Left lobe of liver (tissue), 2 donors: ENCODE data around the gene NELL2. TPM values are rescaled to one million over a fixed set of nuclear protein-coding genes. Genes with fewer than 3 reads are reported as not detected.

Source experiments
- ATAC-seq: fragments of 200-7000 bp; cut with Tn5 transposase; one replicate; pipeline ENCODE4 v1.9.1; 2020; ENCODE audit warnings: mild to moderate bottlenecking, moderate library complexity
- DNase-seq: peaks from one replicate; pipeline ENCODE4 v3.0.0-alpha.2; 2020; ENCODE audit warnings: low spot score
- total RNA-seq: library from RNA; stranded (reverse); gene quantifications from one replicate; pipeline ENCODE4 v1.2.1, GENCODE V29; 2021
- donor health status: DM: no; HTN: no; CAD: no; lungs with moderate emphysema.
- donor health status: DM: no; HTN: yes; CAD: no.

Gene NELL2
- total RNA-seq, 1 donor from 2014 or later = 0.78 TPM

GRCh38 chr12:44637875-44638274, 238.2 kb downstream of the NELL2 start:
- ATAC-seq = no peak

DNA sequence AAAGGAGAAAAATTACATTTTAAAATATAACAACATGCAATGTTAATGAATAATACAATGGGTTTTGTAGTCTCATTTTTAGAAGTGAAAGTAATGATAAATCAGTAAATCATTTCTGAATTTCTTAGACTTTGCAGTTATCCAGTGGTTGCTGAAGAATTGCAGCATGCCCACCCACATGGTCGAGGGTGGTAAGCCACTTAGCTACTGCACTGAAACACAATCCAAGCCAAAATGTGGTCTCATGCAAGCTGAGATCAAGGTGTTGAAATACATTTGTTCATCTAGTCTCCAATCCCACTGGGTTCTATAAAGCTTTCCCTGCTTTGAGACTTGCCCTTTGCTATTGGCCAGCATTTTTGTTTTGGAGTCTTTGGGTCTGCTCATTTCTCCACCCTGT, 247.9 kb downstream of the NELL2 start:
- ATAC-seq (no peak), DNase-seq (no peak)

More at GRCh38 chr12:44637875-44638274, 238.2 kb downstream of the NELL2 start:
- no peak for DNase-seq

GRCh38 chr12:44627387-44628166, 248.5 kb downstream of the NELL2 start:
- ATAC-seq (no peak), DNase-seq (no peak)

DNA sequence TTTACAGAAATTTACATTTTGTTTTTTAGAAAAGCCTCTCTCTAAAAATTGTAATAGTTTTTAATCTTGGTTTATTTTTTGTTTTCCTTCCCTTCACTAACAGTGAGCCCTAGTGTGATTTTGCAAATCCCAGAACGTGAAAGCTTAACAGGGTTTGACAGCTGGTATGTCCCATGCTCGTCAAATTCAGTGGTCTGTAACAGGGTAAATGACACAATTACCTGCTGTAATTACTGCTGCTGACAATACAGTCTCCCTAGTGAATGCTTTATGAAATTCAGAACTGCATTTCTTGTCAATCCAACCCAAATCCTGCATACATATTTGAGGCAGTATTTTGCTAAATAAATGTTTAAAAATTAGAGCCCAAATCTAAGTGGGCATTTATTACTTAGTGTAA, 249.2 kb downstream of the NELL2 start:
- ATAC-seq = no peak
- no peak for DNase-seq

- no peak for DNase-seq
- ATAC-seq = no peak
Measured at GRCh38 chr12:44618946-44619345, 257.2 kb downstream of the NELL2 start.

DNA sequence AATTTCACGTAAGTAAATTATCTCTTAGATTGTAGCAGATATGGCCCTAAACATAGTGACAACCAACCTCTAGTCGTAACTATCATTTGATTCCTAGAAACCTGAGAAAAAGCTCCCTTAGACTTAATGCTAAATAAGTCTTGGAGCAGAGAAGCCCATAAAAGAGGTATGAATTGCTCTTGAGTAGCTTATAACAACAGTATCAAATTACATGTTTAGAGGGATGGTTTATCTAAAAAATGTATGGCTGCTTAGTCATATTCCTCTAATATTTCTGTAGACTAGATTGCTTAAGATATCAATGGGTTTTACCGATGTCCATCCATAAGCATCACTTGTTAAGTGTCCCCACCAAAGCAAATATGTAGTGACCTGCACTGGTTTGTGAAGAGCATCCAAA, 259.7 kb downstream of the NELL2 start:
- DNase-seq (no peak), ATAC-seq (no peak)

DNA sequence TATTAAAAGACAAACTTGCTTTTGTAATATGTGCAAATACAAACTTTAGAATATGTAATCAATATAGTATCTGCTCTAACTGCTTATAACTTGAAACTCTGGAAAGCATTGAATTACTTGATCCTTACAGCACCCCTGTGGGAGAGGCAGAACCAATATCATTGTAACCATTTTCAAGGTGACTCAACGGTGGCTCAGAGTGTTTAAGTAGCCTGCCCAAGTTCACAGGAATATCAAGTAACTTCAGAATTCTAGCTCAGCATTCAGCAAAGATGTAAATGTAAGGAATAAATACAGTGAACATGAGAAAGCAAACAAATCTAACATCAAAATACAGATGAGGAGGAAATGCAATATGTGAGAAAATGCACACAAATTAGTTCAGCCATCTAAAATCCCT, 264.6 kb downstream of the NELL2 start:
- ATAC-seq (no peak), DNase-seq (no peak)

DNA sequence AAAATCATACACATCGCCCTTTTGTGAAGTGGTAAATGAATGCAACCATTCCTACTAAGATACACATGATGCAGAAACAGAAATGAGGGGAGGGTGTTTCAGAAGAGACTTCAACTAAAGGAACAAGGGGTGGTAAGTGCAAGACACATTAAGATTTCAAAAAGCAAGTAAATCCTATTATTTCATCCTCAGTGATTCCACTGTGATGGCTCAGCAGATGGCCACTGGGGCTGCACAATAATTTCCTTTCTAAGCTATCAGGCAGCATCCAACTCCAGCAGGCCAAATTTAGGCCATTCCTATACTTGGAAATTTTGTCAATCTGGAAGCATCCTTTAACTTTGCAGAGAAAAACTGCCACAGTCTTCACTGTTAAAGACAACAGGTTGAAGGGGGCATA, 272.4 kb downstream of the NELL2 start:
- DNase-seq (no peak), ATAC-seq (no peak)

- DNase-seq = no peak
- no peak for ATAC-seq
Measured at GRCh38 chr12:44592626-44593025, 283.5 kb downstream of the NELL2 start.

DNA sequence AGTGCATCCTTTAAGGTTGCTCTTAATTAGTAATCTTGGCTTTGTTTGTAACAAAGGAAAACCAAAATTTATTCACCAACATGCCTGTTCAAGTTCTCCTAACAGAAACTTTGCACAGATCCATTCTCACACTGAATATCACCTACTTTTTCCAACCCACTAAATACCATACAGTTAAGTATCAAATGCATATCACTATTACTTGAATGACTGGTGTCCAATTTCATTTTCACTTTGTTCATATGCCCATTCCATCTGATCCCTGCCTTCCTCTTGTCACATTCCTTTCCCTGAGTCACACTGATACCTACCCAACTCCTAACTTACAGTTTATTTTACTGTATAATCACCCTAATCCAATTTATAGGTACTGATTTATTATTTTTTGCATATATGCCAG, 286.4 kb downstream of the NELL2 start:
- no peak for ATAC-seq
- DNase-seq = no peak

DNA sequence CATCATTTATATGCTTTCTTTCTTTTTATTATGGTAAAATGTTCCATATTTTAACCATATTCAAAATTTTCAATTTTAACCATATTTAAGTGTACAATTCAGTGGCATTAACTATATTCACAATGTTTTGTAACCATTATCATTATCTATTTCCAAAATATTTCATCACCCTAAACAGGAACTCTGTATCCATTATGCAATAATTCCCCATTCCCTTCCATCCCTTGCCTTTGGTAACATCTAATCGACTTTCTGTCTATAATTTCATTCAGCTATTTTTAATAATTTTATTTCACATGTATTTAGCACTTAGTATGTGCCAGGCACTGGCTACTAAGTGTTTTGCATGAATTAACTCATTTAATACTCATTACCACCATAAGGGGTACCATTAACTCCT, 287.5 kb downstream of the NELL2 start:
- no peak for ATAC-seq
- no peak for DNase-seq

DNA sequence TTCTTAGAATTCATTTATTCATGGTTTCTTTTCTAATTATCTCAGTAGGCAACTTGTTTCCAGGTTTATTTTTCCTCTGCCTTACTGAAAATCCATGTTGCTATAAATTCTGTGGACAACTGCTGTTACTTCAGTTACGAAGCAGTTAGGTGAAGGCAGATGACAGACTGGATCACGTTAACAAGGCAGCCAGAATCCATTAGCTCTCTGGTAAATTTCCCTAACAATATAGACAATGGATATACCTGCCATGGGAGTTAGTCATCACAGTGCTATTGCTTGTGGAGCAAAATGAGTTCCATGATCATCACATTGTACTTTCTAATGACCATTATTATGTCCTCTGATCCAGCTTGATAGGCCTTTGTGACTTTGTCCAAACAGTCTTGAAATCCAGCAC, 291.5 kb downstream of the NELL2 start:
- ATAC-seq (no peak), DNase-seq (no peak)

GRCh38 chr12:44582521-44582920, 293.6 kb downstream of the NELL2 start:
- DNase-seq (no peak), ATAC-seq (no peak)

- DNase-seq (no peak), ATAC-seq (no peak)
Measured at GRCh38 chr12:44581642-44582242, 294.4 kb downstream of the NELL2 start.

DNA sequence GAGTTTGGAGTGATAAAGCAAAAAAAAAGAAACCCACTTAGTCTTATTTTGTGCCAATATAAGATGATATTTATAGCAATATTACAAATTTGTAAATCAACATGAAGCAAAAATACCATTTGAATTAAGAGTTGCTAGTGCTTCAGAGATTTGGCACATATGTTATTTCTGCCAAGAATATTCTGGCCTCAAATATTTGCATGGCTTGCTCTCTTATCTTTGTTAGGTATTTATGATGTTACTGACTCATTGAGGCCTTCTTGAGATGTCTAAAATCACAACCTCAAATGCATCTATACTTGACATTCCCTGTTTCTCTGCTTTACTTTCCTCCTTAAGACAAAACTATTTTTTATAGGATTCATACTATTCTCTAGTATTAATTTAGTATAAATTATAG, 301.5 kb downstream of the NELL2 start:
- ATAC-seq = no peak

GRCh38 chr12:44573723-44574122, 302.4 kb downstream of the NELL2 start:
- ATAC-seq (no peak), DNase-seq (no peak)

More for the DNA sequence above, 301.5 kb downstream of the NELL2 start:
- DNase-seq = no peak

DNA sequence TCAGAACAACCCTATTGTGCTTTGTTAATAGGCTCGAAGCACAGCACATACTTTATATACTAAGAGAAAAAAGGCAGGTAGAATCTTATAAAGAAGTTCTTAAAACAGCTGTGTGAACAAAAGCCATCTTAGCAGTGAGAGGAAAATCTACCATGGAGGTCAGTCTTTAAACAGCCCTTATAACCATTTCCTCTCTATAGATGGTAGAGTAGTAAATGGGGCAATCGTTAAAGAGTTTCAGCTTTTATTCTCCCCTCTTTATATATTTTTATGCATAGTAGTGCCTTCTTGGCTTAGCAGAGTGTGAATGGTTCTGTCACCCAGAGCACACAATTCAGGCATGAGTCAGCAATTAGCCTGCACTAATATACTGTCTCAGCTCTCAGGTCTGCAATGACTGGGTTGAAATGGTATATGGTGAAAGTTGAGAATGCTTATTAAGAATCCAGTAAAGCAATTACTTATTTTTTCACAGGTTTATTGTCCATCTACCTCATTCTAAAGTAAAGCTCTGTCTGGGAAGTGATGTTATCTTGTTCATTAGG, 305.0 kb downstream of the NELL2 start:
- no peak for DNase-seq
- ATAC-seq = no peak

- DNase-seq (no peak), ATAC-seq (no peak)
Measured at GRCh38 chr12:44570036-44570583, 306.0 kb downstream of the NELL2 start.

- DNase-seq (no peak), ATAC-seq (no peak)
Measured at GRCh38 chr12:44565163-44565562, 311.0 kb downstream of the NELL2 start.

DNA sequence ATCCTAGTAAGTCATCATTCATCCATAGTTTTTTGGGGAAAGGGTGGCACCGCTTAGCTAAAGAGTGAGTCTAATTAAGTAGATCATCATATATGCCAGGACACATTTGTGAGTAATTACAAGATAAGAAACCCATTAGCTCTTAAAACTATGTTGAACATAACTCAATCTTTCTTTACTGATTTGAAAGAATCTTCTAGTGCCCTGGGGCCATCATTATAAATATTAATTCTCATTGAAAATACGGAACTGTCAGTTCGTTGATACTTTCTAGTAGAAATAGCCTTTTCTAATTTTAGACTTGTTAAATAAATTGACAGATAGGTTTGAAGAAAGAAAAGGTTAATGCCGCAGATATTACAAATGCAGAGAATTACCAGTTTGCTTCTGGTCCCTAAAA, 312.6 kb downstream of the NELL2 start:
- DNase-seq (no peak), ATAC-seq (no peak)

- ATAC-seq (no peak), DNase-seq (no peak)
Measured at GRCh38 chr12:44558340-44559100, 317.6 kb downstream of the NELL2 start.
